Measurements from ENCODE around the gene TNPO1.

Gene TNPO1

GRCh38 chr5:72816284-72817075, at the start of gene TNPO1 (continued):
- TF ChIP-seq ZNF146 (tag by site-specific recombination; IDR thresholded peaks at IDR 0.05) (no peak), ZNF548 (tag by site-specific recombination; IDR thresholded peaks at IDR 0.05) (no peak), ZNF837 (tag by site-specific recombination; IDR thresholded peaks at IDR 0.05) (no peak), ZSCAN16 (tag by site-specific recombination; IDR thresholded peaks at IDR 0.05) (0 out of 2 replicates have a peak, but pooled peaks have one; percentile 50), KLF17 (tag by site-specific recombination; IDR thresholded peaks at IDR 0.05) (no peak; the same call in 1 of the 2 replicates), ZXDB (tag by site-specific recombination; IDR thresholded peaks at IDR 0.05) (peak; percentile 95), WT1 (tag by site-specific recombination; IDR thresholded peaks at IDR 0.05) (peak; percentile 34; the same call in 1 of the 2 replicates), ZBTB44 (tag by site-specific recombination; IDR thresholded peaks at IDR 0.05) (0 out of 2 replicates have a peak, but pooled peaks have one; percentile 5), ZBTB11 (tag by site-specific recombination; conservative IDR thresholded peaks at IDR 0.05; ENCODE audit: low read depth) (peak; percentile 55), YY1 (tag by site-specific recombination; IDR thresholded peaks at IDR 0.05) (peak; percentile 55), ZNF596 (tag by site-specific recombination; IDR thresholded peaks at IDR 0.05) (no peak), PRDM1 (tag by site-specific recombination; IDR thresholded peaks at IDR 0.05) (no peak), ZNF23 (tag by site-specific recombination; IDR thresholded peaks at IDR 0.05; ENCODE audit: borderline replicate concordance) (no peak), ZNF449 (tag by site-specific recombination; IDR thresholded peaks at IDR 0.05) (peak; percentile 69), ZNF169 (tag by site-specific recombination; IDR thresholded peaks at IDR 0.05) (no peak), ZNF211 (tag by site-specific recombination; IDR thresholded peaks at IDR 0.05; ENCODE audit: low read depth) (no peak), SETDB1 (IDR thresholded peaks at IDR 0.05; ENCODE audit: insufficient read length, low read length) (no peak), ZNF645 (tag by site-specific recombination; IDR thresholded peaks at IDR 0.05) (no peak), ZNF621 (tag by site-specific recombination; IDR thresholded peaks at IDR 0.05) (no peak), ZFP3 (tag by site-specific recombination; IDR thresholded peaks at IDR 0.05; ENCODE audit: low read depth) (no peak), OVOL3 (tag by site-specific recombination; IDR thresholded peaks at IDR 0.05) (no peak; the same call in 1 of the 2 replicates), ZBTB21 (tag by site-specific recombination; IDR thresholded peaks at IDR 0.05) (peak; percentile 28; the same call in 1 of the 2 replicates), ZNF18 (tag by site-specific recombination; IDR thresholded peaks at IDR 0.05) (no peak), HOXD13 (CRISPR knock-in tag; IDR thresholded peaks at IDR 0.05; ENCODE audit: borderline replicate concordance) (no peak), ZNF785 (tag by site-specific recombination; IDR thresholded peaks at IDR 0.05) (no peak)
